22Rv1 (cell line): ENCODE results near the gene ISG15.

ENCODE experiments used
- CTCF ChIP-seq: fragments of 450-650 bp; IDR thresholded peaks from 2 replicates; pipeline ENCODE4 v1.5.1; 2017; ENCODE audit warnings: mild to moderate bottlenecking
- ZFX ChIP-seq: fragments of 450-650 bp; IDR thresholded peaks from 2 replicates; pipeline ENCODE4 v1.6.1; 2017; ENCODE audit warnings: antibody characterized with exemption, borderline replicate concordance

GRCh38 chr1:972726-973458, 40.4 kb upstream of the ISG15 start:
- TF ChIP-seq CTCF (no peak), ZFX (no peak)
